GM19238 (cell line): ENCODE results near the gene RAC3.
A peak's percentile ranks its signal among the peaks of the same experiment; 100 is the strongest.

Experiments used
- DNase-seq: peaks from one replicate; pipeline ENCODE4 v3.0.0; 2011; ENCODE audit warnings: low spot score; ENCODE audit not compliant: insufficient read length

RAC3 gene

DNA sequence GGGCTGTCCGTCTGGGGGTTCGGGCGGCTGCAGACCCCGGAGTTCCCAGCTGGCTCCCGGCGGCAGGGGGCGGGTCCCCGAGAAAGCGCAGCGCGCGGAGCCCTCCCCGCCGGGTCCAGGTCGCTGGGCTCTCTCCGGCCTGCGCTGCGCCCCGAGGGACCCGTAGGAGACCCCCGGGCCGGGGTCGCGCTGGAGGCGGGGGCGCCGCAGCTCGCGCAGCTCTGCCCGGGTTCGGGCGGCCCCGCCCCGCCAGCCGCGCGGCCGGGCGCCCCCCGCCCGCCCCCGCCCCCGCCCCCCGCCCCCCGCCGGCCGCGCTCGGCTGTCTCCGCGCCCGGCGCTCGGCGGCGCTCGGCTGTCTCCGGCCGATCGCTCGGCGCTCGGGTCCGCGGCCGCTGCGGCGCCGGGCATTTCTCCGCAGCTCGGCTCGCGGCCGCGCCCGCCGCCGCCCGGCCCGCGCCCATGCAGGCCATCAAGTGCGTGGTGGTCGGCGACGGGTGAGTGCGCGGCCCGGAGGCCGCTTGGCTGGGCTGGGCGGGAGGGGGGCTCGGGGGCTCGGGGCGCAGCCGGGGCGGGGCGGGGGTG, at the start of gene RAC3:
TSS of gene RAC3 (plus strand) at position 376 of the 582 bp plus-strand sequence. CDS start at position 460, 84 bp downstream.
- peak; percentile 60 for DNase-seq

DNA sequence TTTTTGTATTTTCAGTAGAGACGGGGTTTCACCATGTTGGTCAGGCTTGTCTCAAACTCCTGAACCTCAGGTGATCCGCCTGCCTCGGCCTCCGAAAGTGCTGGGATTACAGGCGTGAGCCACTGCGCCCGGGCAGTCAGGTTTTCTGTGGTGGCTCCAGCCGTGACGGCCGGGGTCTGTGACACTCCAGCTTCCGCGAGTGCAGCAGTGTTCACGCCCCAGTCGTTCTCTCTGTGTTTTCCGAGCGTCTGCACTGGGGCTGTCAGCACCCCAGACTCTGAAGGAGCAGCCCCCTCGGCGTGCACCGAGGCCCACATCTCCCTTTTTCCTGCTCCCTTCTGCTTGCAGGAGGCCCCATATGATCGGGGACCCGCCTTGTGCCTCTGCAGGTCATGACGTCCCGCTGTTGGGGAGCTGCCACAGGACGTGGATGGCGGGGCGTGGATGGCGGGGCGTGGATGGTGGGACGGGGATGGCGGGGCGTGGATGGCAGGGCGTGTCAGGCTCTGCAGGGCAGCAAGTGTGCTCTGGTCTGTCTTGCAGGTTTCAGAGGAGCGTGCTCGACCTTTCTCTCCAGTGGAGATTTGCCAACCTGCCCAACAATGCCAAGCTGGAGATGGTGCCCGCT, 48.4 kb upstream of the RAC3 start:
- no peak for DNase-seq

DNA sequence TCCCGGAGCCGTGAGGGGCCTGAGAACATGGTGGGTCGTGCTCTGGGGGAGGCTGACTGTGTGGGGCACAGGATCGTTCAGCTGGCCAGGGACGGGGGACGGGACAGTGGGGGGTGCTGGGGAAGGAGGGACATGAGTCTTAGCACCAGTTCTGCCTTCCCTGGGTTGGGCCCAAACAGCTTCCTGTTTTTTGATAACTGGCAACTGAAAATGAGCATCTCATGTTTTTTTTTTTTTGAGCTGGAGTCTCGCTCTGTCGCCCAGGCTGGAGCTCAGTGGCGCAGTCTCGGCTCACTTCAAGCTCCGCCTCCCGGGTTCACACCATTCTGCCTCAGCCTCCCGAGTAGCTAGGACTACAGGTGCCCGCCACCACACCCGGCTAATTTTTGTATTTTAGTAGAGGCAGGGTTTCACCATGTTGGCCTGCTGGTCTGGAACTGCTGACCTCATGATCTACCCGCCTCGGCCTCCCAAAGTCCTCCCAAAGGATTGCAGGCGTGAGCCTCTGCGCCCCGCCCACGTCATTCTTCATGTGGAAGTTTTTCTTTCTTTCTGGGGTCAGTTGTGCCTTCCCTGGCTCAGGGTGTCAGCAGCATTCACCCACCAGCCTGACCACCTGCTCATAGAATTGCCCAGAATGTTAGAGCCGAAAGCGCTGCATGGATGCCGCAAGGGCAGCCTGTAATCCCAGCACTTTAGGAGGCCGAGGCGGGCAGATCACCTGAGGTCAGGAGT, 47.7 kb upstream of the RAC3 start:
- no peak for DNase-seq

DNA sequence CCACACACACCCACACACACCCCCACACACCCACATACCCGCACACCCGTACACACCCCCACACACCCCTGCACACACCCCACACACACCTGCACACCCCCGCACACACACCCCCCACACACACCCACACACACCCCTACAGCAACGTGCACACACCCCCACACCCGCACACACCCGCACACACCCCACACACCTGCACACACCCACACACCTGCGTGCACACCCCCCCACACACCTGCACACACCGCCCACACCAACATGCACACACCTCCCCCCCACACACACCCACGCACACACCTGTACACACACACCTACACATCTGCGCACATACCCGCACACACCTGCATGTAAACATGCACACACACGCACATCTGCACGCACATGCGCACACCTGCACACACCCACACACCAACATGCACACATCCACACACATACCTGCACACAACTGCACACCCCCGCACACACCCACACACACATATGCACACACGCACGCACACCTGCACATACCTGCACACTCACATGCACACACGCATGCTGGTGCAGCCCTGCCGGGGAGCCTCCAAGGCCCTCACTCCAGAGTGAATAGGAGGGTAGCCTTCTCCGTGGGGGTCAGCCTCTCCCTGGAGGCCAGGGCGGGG, 46.6 kb upstream of the RAC3 start:
- DNase-seq: no peak

DNA sequence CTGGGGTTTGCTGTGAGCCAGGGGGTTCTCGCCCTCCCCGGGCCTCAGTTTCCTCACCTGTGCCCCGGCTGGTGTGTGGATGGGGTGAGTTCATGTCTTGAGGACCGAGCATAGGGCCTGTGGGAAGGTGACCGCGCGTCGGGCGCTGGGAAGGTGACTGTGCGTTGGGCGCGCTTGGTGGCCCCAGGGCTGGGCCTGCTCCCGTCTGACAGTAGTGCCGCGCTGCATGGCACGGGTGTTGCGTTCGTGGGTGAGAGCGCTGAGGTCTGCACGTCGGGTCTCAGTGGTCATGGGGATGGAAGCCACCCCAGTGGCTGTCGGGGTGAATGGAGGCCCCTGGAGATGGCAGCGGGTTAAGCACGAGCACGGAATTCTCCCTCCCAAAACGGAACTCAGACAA, 44.9 kb upstream of the RAC3 start:
- no peak for DNase-seq

DNA sequence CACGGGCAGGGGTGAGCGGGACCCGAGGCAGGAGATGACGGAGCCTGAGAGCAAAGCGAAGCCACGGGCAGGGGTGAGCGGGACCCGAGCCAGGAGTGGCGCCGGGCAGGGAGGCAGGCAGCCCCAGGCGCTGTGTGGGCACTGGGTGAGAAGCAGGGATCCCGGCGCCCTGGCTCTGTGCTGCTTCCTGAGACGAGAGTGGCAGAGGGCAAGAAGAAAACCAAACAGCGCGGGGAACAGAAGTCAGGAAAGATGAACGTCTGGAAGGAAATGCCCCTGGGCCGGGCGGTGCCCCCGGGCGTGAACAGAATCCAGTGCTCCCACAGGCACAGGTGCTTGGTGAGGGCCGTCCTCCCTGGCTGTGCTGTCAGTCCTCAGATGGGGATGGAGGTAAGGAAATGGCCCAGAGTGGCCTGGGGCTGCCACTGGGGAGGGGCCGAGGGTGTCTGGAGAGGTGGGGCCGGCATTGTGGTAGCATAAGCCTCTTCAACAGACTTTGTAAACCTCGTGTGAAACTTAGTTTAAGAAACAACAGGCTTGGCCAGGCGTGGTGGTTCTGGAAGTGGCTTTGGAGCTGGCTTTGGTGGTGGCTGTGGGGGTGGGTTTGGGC, 44.2 kb upstream of the RAC3 start:
- DNase-seq: no peak

DNA sequence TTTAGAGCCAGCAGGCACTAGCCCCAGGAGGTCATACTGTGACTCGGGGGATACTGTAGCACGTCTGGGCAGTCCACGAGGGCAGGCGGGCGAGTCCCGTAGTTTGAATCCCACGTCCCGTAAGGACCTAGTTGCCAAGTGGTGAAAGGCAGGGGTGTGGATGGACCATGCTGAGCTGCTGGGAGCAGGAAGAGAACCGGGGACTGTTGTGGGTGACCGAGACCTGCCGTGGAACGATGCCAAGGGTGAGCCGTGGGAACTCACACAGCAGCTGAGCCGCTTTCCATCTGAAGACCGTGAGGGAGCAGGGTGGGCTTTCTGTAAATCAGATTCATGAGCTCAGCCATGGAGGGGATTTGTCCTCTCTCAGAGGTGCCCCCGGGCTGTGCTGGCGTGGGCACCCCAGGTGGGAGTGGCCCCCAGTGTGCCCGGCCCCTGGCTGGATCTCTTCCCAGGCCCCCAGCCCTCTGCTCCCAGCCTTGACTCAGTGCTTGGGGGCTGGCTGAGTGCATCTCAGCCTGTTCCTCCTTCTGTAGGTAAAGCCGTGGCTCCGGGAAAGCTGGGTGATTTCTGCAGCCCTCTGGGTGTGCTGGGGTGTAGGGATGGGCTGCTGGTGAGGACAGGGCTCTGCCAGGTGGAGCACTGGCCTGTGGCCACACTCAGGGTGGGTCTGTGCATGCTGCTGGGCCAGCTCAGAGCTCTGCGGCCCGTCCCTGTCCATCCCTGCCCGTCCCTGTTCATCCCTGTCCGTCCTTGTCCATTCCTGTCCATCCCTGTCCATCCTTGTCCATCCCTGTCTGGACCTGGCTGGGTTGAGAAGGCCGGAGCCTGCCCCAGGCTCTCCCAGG, 40.4 kb upstream of the RAC3 start:
- no peak for DNase-seq

DNA sequence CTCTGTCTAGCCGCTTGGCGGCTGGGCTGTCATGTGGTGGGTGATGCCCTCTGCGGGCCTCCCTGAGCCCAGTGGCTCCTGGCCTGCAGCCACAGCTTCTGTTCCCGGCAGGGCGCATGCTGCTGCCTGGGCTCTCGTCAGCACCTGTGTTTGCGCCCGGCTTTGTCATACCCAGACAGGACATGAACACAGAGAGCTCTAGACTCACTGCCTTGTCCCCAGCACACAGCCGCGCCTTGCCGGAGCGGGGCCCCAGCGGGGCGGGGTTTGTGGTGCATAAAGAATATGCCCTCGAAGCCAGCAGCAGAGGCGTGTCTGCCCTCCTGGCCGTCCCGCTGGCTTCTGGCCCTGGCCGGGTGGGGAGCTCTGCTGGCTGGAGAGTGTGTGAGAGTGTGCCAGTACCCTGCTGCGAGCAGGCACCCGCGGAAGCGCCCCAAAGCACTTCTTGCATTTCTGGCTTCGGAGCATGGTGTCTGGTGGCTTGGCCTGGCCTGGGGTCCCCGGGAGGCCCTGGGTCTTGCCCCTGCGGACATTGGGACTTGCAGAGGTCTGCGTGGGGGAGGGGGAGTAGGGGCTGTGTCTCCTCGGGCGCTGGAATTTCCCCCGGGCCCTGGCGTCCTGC, 39.7 kb upstream of the RAC3 start:
- no peak for DNase-seq

DNA sequence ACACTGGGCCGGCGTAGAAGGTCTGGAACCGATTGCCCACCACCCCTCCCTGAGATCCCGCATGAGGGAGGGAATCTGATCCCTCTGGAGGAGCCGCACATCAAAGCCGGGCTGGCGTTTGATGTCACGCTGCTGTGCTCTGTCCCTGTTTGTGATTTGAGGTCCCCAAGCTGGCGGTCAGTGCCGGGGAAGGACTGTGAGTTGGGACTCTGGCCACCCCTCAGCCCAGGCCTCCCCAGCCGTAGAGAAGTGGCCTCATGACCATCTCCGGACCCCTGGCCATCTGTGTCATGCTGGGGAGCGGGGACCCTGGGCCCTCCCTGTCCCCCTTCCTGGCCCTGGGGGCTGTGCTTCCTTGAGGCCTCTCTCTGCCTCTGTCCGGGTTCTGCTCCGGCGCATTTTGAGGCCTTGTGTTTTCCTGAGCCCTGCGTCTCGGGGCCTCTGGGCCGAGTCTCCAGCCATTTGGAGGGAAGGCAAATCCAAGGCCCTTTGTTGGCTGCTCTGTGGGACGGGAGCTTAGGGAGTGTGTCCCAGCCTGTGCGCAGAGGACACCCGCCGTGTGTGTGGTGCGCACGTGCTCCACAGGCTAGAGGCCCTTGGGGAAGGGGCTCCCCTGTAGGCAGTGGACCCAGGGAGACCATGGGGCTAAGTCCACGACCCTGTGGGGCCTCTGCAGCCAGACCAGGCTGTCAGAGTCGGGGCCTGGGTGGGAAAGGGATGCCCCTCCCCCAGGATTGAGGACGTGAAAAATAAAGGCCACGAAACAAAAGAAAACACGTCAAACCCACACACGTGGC, 39.0 kb upstream of the RAC3 start:
- DNase-seq: no peak

DNA sequence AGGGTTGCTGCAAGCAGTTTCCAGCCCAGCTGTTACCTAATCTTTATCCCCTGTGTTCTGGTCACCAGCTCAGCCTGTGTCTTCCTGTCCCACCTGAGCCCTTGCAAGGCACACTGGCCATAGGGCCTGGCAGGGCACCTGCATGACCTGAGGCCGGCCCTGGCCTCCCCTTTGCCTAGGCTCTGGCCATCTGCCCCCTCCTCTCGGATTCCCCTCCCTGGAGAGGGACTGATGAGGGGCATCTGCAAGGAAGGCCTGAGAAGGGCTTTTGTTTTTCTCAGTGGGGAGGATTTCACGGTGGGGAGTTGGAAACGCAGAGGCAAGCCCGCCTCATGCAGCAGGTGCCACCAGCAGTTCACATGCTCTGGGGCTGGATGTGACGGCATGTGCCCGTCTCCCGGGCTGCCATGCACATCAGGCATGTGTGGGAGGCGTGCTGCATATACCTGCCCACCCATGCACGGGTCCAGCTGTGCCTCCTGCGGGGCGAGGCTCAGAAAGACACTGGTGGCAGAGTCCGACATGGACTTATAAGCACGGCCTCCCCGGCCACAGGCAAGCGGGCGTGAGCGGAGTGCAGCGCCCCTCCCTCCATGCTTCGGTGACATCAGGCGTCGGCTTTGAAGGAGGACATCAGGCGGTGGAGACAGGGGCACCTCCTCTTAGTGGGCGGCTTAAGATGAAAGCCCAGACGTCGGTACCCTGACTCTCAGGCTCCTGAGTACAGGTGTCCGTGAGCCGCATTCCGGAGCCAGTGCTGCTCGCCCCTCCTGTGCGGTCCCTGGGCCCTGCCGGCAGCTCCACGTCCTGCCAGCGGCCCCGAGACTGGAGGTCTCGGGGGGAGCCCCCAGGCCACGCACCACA, 37.5 kb upstream of the RAC3 start:
- no peak for DNase-seq

DNA sequence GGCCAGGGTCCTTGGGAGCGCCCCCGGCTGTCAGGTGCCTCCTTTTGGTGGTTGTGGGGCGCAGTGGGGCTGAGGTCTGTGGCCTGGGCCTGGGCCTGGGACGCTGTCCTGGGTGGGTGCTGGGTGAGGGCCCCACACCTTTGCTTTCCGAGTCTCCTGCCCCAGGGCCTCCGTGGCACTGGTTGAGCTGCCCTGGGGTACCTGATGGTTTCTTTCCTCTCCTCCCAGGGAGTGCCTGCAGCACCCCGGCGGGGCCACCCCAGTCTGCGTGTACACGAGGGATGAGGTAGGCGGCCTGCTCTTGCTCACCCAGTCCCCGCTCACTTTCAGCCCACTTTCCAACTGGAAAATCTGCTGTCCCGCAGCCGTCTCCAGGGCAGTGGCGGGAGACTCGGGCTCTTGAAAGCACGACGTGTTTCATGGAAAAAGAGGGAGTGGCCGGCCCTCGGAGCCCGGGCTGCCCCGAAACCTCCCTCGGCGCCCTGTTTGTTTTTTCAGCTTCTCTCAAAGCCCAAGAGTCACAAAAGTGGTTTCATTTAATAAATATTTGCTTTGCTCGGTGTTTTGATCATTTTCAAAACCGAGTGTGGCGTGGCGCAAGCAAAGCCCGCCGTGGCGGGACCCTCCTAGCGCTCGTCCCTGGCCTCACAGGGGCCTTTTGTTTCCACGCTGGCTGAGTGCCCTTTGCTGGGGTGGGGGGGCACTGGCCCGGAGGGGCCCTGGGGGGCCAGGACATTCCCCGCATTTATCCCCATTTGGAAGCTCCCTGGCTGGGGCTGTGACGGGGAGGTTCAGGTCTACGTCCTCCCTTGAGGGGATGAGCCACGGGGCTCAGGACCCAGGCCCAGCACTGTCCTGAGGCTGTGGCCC, 36.6 kb upstream of the RAC3 start:
- no peak for DNase-seq

DNA sequence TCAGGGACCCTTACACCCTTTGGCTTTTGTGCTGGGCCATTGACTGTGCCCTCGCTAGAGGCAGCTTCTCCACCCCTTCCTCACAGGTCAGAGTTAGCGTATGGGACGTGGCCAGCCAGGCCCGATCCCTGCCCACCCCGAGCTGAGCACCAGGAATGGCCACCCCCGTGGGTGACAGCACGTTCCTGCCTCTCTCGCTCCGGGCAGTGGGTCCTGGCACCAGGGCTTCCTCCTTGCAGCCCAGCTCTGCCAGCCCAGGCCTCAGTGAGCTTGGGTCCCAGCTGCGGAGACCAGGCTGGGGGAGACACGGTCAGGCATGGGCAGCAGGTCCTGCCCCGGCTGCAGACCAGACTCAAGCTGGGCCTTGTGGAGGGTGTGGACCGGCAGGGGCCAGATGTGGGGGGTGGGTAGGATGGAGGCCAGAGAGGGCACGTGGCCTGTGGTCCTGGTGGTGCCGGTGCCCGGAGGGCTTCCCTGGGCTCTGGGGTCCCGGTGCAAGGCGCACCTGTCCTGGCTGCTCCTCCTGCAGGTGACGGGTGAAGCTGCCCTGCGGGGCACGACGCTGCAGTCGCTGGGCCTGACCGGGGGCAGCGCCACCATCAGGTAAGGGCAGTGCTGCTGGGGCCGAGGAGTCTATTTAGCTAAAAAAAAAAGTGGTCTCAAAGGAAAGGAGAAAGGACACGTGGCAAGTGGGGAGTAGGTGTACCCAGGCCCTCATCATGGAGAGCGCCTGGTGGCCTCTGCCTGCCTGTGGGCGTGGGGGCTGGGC, 35.8 kb upstream of the RAC3 start:
- no peak for DNase-seq

DNA sequence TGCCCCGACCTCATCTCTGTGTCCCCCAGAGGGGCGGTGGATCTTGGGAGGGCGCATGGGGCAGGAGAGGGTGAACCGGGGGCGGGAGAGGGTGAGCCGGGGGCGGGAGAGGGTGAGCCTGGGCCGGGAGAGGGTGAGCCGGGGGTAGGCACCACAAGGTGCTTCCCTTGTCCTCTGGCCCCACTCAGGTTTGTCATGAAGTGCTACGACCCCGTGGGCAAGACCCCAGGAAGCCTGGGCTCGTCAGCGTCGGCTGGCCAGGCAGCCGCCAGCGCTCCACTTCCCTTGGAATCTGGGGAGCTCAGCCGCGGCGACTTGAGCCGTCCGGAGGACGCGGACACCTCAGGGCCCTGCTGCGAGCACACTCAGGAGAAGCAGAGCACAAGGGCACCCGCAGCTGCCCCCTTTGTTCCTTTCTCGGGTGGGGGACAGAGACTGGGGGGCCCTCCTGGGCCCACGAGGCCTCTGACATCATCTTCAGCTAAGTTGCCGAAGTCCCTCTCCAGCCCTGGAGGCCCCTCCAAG, 35.2 kb upstream of the RAC3 start:
- DNase-seq: no peak

DNA sequence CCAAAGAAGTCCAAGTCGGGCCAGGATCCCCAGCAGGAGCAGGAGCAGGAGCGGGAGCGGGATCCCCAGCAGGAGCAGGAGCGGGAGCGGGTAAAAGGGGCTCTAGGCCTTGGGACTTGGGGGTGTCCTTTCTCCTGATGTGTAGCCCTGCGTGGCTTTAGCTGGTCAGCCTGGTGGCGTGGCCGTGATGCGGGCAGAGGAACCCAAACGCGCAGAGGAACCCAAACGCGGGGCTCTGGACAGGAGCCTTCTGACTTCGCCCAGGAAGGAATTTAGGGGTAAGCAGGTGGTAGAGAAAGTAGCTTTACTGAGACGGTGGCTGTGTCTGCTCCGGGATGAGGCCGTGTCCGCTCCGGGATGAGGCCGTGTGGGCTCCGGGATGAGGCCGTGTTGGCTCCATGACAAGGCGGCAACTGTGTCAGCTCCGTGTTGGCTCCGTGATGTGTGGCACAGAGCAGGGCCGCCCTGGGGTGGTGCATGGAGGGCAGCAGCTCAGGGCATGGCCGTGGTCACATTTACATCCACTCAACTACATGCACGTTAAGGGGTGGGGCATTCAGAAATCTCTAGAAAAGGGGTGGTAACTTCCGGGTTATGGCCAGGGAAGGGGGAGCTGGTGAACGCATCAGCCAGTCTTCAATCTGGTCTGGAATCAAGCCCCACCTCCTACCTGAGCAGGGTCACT, 34.6 kb upstream of the RAC3 start:
- DNase-seq: no peak

DNA sequence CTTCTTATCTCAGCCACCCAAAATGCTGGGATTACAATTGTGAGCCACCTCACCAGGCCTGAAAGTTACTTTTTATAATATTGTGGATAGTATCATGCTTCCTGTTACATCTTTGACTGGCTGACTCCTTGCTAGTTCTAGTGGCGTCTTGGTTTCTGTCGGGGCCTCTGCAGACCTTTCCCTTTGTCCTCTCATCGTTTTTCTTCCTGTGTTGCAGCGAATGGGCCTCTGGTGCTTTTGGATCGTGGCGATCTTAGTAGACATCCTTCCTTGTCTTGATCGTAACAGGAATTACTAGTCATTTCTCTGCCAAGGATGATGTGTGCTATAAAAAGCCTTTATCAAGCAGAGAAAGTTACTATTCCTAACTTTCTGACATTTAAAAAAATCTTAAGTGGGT, 33.3 kb upstream of the RAC3 start:
- DNase-seq: no peak
